GM12878 (cell line): ENCODE data around the gene SLC16A10. TPM values are rescaled to one million over a fixed set of nuclear protein-coding genes. Genes with fewer than 3 reads are reported as not detected.

Source experiments
- ATAC-seq: fragments of 200-7000 bp; cut with Tn5 transposase; 3 replicates; pipeline ENCODE4 v1.9.1; 2020; ENCODE audit warnings: mild to moderate bottlenecking, moderate library complexity
- BruUV-seq: library from RNA; stranded (reverse); fragments of 400-500 nt; replicated peaks from 2 replicates; lab custom pipeline; 2021; lab: Mats Ljungman, UMichigan
- CTCF ChIA-PET: fragments of 300-600 bp; sonication (Branson Sonifier 250); formaldehyde crosslinking; extraction: SDS; loops from one replicate; lab custom pipeline; 2021; ENCODE audit warnings: inconsistent platforms; lab: Yijun Ruan, JAX
- POLR2A ChIA-PET: fragments of 350-600 bp; formaldehyde crosslinking; extraction: SDS; loops from one replicate; lab custom pipeline; 2021; ENCODE audit warnings: inconsistent platforms; lab: Charles Lee
- RAD21 ChIA-PET: fragments of 300-600 bp; sonication (Branson Sonifier 250); formaldehyde crosslinking; loops from one replicate; lab custom pipeline; 2023; ENCODE audit warnings: antibody characterized with exemption; ENCODE audit not compliant: unreplicated experiment; lab: Charles Lee
- SMC1A ChIA-PET: fragments of 300-600 bp; sonication (Branson Sonifier 250); formaldehyde crosslinking; loops from one replicate; lab custom pipeline; 2023; ENCODE audit not compliant: unreplicated experiment, uncharacterized antibody; lab: Charles Lee
- DNase-seq: peaks from one replicate; pipeline ENCODE4 v3.0.0-alpha.2; 2011; ENCODE audit warnings: low read depth, low spot score
- FAIRE-seq: peaks from 3 replicates; lab custom pipeline; 2011; peaks lifted over from hg19 to GRCh38; lab: Jason Lieb, UNC
- H2AFZ ChIP-seq: 2 replicates; pipeline ENCODE4 v1.6.0; 2011; ENCODE audit warnings: low read depth, low read length, control low read depth; ENCODE audit not compliant: control insufficient read depth
- H3K27ac ChIP-seq: 2 replicates; pipeline ENCODE4 v1.5.1; 2011; ENCODE audit warnings: control low read depth; ENCODE audit not compliant: control insufficient read depth, insufficient read depth
- H3K27me3 ChIP-seq, 2 experiments: replicated peaks in 1 of 2; 2 replicates each; pipeline versions ENCODE4 v1.6.0 to v1.6.1; 2011; ENCODE audit warnings: low read length in 1 of 2; ENCODE audit not compliant: control insufficient read depth in 2 of 2, insufficient read depth in 2 of 2
- H3K36me3 ChIP-seq, 2 experiments: 2 replicates each; pipeline ENCODE4 v1.5.1; 2011; ENCODE audit warnings: low read length in 1 of 2; ENCODE audit not compliant: control insufficient read depth in 2 of 2, insufficient read depth in 2 of 2
- H3K4me1 ChIP-seq: 2 replicates; pipeline ENCODE4 v1.6.1; 2011; ENCODE audit warnings: mild to moderate bottlenecking, low read length, moderate library complexity, mixed read lengths; ENCODE audit not compliant: control insufficient read depth, insufficient read depth
- H3K4me2 ChIP-seq: 2 replicates; pipeline ENCODE4 v1.6.0; 2011; ENCODE audit warnings: control low read depth; ENCODE audit not compliant: control insufficient read depth, insufficient read depth
- H3K4me3 ChIP-seq: fragments of 200-600 bp; sonication (generic); 2 replicates; pipeline ENCODE4 v1.5.1; 2016
- H3K79me2 ChIP-seq: 2 replicates; pipeline ENCODE4 v1.6.0; 2011; ENCODE audit warnings: low read length; ENCODE audit not compliant: control insufficient read depth, insufficient read depth
- H3K9ac ChIP-seq: 2 replicates; pipeline ENCODE4 v1.8.0; 2011; ENCODE audit warnings: low read length, control low read depth, mixed read lengths; ENCODE audit not compliant: control insufficient read depth, insufficient read depth
- H3K9me3 ChIP-seq: replicated peaks from 3 replicates; pipeline ENCODE4 v1.5.1; 2011; ENCODE audit warnings: mild to moderate bottlenecking, low read length; ENCODE audit not compliant: control insufficient read depth, insufficient read depth
- H4K20me1 ChIP-seq: 2 replicates; pipeline ENCODE4 v1.6.0; 2011; ENCODE audit not compliant: control insufficient read depth, insufficient read depth
- ASH2L ChIP-seq: fragments of 300-600, 200-600 bp; sonication (generic); IDR thresholded peaks from 2 replicates; pipeline ENCODE4 v1.6.1; 2017; ENCODE audit warnings: low read depth, mild to moderate bottlenecking, borderline replicate concordance
- BACH1 ChIP-seq: fragments of 450-650 bp; IDR thresholded peaks from 2 replicates; pipeline ENCODE4 v1.6.1; 2017; ENCODE audit warnings: mild to moderate bottlenecking, borderline replicate concordance
- BMI1 ChIP-seq: fragments of 450-650 bp; IDR thresholded peaks from 2 replicates; pipeline ENCODE4 v1.6.1; 2016; ENCODE audit warnings: mild to moderate bottlenecking, moderate library complexity, borderline replicate concordance
- CBFB ChIP-seq: IDR thresholded peaks from 2 replicates; pipeline ENCODE4 v1.6.1; 2016; ENCODE audit warnings: antibody characterized with exemption, low read depth
- IKZF2 ChIP-seq, 2 experiments: fragments of 450-650 bp; IDR thresholded peaks; 2 replicates each; pipeline ENCODE4 v1.6.1; 2017; ENCODE audit warnings: mild to moderate bottlenecking in 2 of 2, moderate library complexity in 2 of 2
- NFYA ChIP-seq: IDR thresholded peaks from 2 replicates; pipeline ENCODE4 v1.6.1; 2011; ENCODE audit warnings: low read depth, mild to moderate bottlenecking, low read length, improper control_type of control experiment, borderline replicate concordance
- NR2C1 ChIP-seq: fragments of 450-650 bp; IDR thresholded peaks from 2 replicates; pipeline ENCODE4 v1.6.1; 2017; ENCODE audit warnings: antibody characterized with exemption, mild to moderate bottlenecking, moderate library complexity
- NR2C2 ChIP-seq: IDR thresholded peaks from 2 replicates; pipeline ENCODE4 v1.6.1; 2011; ENCODE audit warnings: borderline replicate concordance, low read depth; ENCODE audit not compliant: control insufficient read depth, insufficient read length
- POU2F2 ChIP-seq: IDR thresholded peaks from 3 replicates; pipeline ENCODE4 v1.6.1; 2011; ENCODE audit warnings: low read depth, mild to moderate bottlenecking, low read length, borderline replicate concordance
- RCOR1 ChIP-seq: conservative IDR thresholded peaks from 2 replicates; pipeline ENCODE4 v1.6.1; 2012; ENCODE audit warnings: low read depth, low read length, improper control_type of control experiment
- TAF1 ChIP-seq: IDR thresholded peaks from 2 replicates; pipeline ENCODE4 v1.6.1; 2011; ENCODE audit warnings: mild to moderate bottlenecking, low read depth, low read length, borderline replicate concordance
- TCF12 ChIP-seq: IDR thresholded peaks from 2 replicates; pipeline ENCODE4 v1.6.1; 2011; ENCODE audit warnings: low read depth, mild to moderate bottlenecking, low read length
- TCF7 ChIP-seq: IDR thresholded peaks from 2 replicates; pipeline ENCODE4 v1.6.1; 2014; ENCODE audit warnings: antibody characterized with exemption, borderline replicate concordance
- YY1 ChIP-seq: IDR thresholded peaks from 2 replicates; pipeline ENCODE4 v1.6.1; 2011; ENCODE audit warnings: low read depth, mild to moderate bottlenecking, low read length
- WGBS: methylation state at CpG from one replicate; pipeline ENCODE4 v1.1.6; 2016; ENCODE audit warnings: low lambda C conversion rate; ENCODE audit not compliant: insufficient replicate concordance, insufficient coverage; ENCODE audit errors: missing lambda C conversion rate; 5-methylcytosine and 5-hydroxymethylcytosine counted together
- in situ Hi-C: fragments of 300-500 bp; cut with MboI; formaldehyde crosslinking; loops from 9 replicates; pipeline ENCODE4 v1.14.3; 2018; ENCODE audit warnings: mixed read lengths
- intact Hi-C: fragments of 100-400 bp; cut with micrococcal nuclease; formaldehyde crosslinking; loops from one replicate; pipeline ENCODE4 v1.14.2; 2022; ENCODE audit not compliant: unreplicated experiment
- polyA plus RNA-seq, 11 experiments: library from polyadenylated mRNA; depleted of rRNA in 4 of 11; unstranded in 6 of 11; stranded (reverse) in 5 of 11; fragments of >200 nt; fragmentation: Nextera tagmentation in 4 of 11; fragmentation: Illumina TruSeq in 1 of 11; extraction: Ambion mirVana in 4 of 11; extraction: Trizol in 1 of 11; gene quantifications; 1 replicate in 1 of 11; 2 replicates in 10 of 11; pipeline versions ENCODE4 v1.2.1 to v1.2.3, GENCODE V29; 2011 to 2016; ENCODE audit warnings: inconsistent platforms in 2 of 11, missing spikeins in 2 of 11, low read depth in 1 of 11
- total RNA-seq, 4 experiments: library from RNA; depleted of rRNA in 3 of 4; stranded (reverse); fragments of >200 nt in 3 of 4; fragmentation: Illumina TruSeq in 1 of 4; extraction: Trizol in 1 of 4; gene quantifications; 2 replicates each; pipeline versions ENCODE4 v1.2.1 to v1.2.3, GENCODE V29; 2013 to 2021
- TF ChIP-seq, protein P1 (sequence below): fragments of 450-650 bp; IDR thresholded peaks from 2 replicates; pipeline ENCODE4 v1.6.1; 2014; ENCODE audit warnings: mild to moderate bottlenecking

SLC16A10 gene
- total and polyA plus RNA-seq, 10 of the 15 experiments (the other 5 are each of a cell fraction or from before 2014, with no cell fraction given), result 2.3 to 19.0 (median 8.0) TPM

DNA sequence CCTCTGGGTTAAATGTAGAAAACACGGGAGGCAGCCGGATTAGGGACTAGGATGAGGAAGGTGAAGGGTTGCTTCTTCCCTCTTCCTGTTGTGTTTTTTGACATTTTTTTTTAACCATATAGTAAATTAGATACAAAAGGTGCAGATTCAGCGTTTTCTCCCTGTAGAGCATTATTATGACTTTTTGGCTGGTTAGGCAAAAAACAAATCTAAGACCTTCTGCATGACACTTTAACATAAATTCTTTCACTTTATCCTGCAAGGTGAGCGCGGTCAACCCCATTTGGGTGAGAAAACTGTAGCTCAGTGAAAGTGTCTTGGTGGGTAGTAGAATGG lies 1.3 kb downstream of the SLC16A10 start:
- no peak for FAIRE-seq

More for the DNA sequence above, 1.3 kb downstream of the SLC16A10 start:
- peaks cover 9% of the 10 kb centered on the region for H3K79me2 ChIP-seq
- ChIA-PET CTCF (no interaction called here), SMC1A (interaction anchor here (0.5 to 0.7 kb wide), 3 partner anchors 45 to 437 kb away, joined by 3 read pairs; no protein-coding TSS in a partner anchor), RAD21 (no interaction called here), POLR2A (no interaction called here)
- H3K27me3 ChIP-seq, result peaks cover 0 to 6% of the 10 kb centered on the region in 2 experiments; a peak in 2 of 4 replicates
- DNase-seq, result no peak
- no peaks in the 10 kb centered on the region for H4K20me1 ChIP-seq
- no peak for TF ChIP-seq BMI1
- no peak for TF ChIP-seq NFYA
- TF ChIP-seq YY1, result no peak
- no peak for TF ChIP-seq RCOR1
- no peak for TF ChIP-seq TCF7
- no peak for TF ChIP-seq NR2C1
- no peak for TF ChIP-seq NR2C2
- TF ChIP-seq TCF12, result no peak
- TF ChIP-seq POU2F2, result no peak
- no peak for TF ChIP-seq BACH1
- no peak for TF ChIP-seq IKZF2 (IDR thresholded peaks at IDR 0.05)
- TF ChIP-seq, protein P1, sequence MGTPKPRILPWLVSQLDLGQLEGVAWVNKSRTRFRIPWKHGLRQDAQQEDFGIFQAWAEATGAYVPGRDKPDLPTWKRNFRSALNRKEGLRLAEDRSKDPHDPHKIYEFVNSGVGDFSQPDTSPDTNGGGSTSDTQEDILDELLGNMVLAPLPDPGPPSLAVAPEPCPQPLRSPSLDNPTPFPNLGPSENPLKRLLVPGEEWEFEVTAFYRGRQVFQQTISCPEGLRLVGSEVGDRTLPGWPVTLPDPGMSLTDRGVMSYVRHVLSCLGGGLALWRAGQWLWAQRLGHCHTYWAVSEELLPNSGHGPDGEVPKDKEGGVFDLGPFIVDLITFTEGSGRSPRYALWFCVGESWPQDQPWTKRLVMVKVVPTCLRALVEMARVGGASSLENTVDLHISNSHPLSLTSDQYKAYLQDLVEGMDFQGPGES, result no peak
- TF ChIP-seq ASH2L, result no peak
- TF ChIP-seq TAF1, result no peak; the same call in 1 of the 2 replicates
- no peak for TF ChIP-seq CBFB
- H2AFZ ChIP-seq, result peak overlapping the region; percentile 89
- intact Hi-C loops, result no loop called here
- ATAC-seq, result no peak
- H3K4me2 ChIP-seq, result peak overlapping the region; percentile 84
- no TSS peak for BruUV-seq
- peak overlapping the region; percentile 72 for H3K4me3 ChIP-seq
- no peaks in the 10 kb centered on the region for H3K9me3 ChIP-seq
- peak overlapping the region; percentile 47; the same call in 1 of the 2 replicates for H3K27ac ChIP-seq
- no peaks in the 10 kb centered on the region for H3K4me1 ChIP-seq
- in situ Hi-C loops, result no loop called here
- H3K36me3 ChIP-seq, result no peaks in the 10 kb centered on the region
- peak overlapping the region; percentile 69; the same call in 1 of the 2 replicates for H3K9ac ChIP-seq
- 42% methylated on average over 5 of the region's 5 CpGs for WGBS
